ENCODE results near the gene PHGDH. TPM values are rescaled to one million over a fixed set of nuclear protein-coding genes. Genes with fewer than 3 reads are reported as not detected.

Gene PHGDH
- total RNA-seq, 4 donors from 2014 or later = 6.4 to 120 (median 34.6) TPM

DNA sequence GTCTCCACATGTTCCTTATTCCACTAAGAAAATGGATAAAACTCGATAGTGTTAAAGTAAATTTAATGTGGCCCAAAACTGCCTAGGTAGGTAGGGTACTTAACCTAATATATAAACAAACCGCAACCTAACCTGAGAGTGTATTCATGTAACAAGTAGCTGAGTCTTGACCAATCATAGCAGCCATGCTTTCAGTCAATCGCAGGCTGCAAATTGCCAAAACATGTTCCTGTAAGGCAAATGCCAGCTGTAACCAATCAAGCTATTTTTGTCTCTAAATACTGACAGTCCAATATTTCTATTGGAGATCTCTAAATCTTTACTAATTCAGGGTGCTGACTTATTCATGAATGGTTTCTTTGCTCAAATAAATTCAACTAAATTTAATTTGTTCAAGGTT is 60.0 kb downstream of the PHGDH start:
- DNase-seq = no peak
- intact Hi-C loops (cut with DNase I; ENCODE audit: low total_unique reads) = no loop called here
- Histone ChIP-seq H3K4me1 (no peaks in the 10 kb centered on the region), H3K4me3 (no peak overlapping the region), H3K27ac (no peak overlapping the region), H3K36me3 (no peaks in the 10 kb centered on the region), H3K27me3 (no peaks in the 10 kb centered on the region), H3K9me3 (no peaks in the 10 kb centered on the region)
- TF ChIP-seq POLR2A (IDR thresholded peaks at IDR 0.05) = no peak
- TF ChIP-seq CTCF (IDR thresholded peaks at IDR 0.05) = no peak

- TF ChIP-seq POLR2A (IDR thresholded peaks at IDR 0.05) = no peak
- H3K9me3 ChIP-seq = no peaks in the 10 kb centered on the region
- no peak overlapping the region for H3K27ac ChIP-seq
- no peaks in the 10 kb centered on the region for H3K4me1 ChIP-seq
- DNase-seq = no peak
- no peaks in the 10 kb centered on the region for H3K27me3 ChIP-seq
- H3K4me3 ChIP-seq = no peak overlapping the region
- no peaks in the 10 kb centered on the region for H3K36me3 ChIP-seq
- intact Hi-C loops (cut with DNase I; ENCODE audit: low total_unique reads) = no loop called here
Measured at GRCh38 chr1:119772298-119772697, 60.6 kb downstream of the PHGDH start.

GRCh38 chr1:119773711-119774241 is 62.0 kb downstream of the PHGDH start:
- no peaks in the 10 kb centered on the region for H3K9me3 ChIP-seq
- no peaks in the 10 kb centered on the region for H3K4me1 ChIP-seq
- no peak overlapping the region for H3K4me3 ChIP-seq
- H3K27ac ChIP-seq = no peak overlapping the region
- no peaks in the 10 kb centered on the region for H3K27me3 ChIP-seq
- no peaks in the 10 kb centered on the region for H3K36me3 ChIP-seq
- TF ChIP-seq CTCF (IDR thresholded peaks at IDR 0.05) = no peak
- no peak for TF ChIP-seq POLR2A (IDR thresholded peaks at IDR 0.05)
- intact Hi-C loops (cut with DNase I; ENCODE audit: low total_unique reads) = no loop called here
- no peak for DNase-seq

DNA sequence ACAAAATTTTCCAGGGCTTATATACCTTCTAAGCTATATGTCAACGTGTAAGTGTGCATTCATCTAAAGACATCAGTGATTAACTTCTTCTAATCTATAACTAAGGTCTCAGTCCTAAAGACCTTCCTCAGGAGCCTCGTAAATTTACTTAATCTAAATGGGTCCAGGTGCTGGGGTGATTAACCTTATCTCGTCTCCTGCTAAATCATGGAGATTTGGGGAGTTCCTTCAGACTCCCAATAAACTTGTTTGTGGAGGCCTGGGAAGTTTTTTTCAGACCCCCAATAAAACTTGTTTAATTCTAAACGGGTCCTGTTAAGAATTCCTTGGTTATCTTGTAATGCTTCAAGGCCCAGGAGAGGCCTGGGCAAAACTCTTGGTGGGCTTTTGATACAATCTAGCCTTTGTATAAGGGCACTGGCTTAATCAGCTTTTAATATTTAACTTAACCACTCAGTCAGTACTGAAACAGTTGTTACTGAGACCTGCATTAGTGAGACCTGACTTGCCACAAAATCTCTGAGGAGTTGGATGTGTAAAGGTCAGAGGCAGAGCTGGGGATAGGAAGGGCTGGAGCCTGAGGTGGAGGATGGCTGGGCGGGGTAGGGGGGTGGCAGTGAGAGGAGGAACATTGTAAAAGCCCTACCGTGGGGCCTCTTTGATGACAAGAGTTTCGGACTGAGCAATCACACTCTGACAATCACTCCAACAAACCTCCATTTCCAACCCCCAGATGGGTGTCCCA is 63.2 kb downstream of the PHGDH start:
- Histone ChIP-seq H3K27me3 (no peaks in the 10 kb centered on the region), H3K36me3 (no peaks in the 10 kb centered on the region), H3K9me3 (no peaks in the 10 kb centered on the region), H3K27ac (no peak overlapping the region), H3K4me3 (no peak overlapping the region), H3K4me1 (no peaks in the 10 kb centered on the region)
- DNase-seq = no peak
- TF ChIP-seq POLR2A (IDR thresholded peaks at IDR 0.05) = no peak
- no peak for TF ChIP-seq CTCF (IDR thresholded peaks at IDR 0.05)
- intact Hi-C loops (cut with DNase I; ENCODE audit: low total_unique reads) = no loop called here

DNA sequence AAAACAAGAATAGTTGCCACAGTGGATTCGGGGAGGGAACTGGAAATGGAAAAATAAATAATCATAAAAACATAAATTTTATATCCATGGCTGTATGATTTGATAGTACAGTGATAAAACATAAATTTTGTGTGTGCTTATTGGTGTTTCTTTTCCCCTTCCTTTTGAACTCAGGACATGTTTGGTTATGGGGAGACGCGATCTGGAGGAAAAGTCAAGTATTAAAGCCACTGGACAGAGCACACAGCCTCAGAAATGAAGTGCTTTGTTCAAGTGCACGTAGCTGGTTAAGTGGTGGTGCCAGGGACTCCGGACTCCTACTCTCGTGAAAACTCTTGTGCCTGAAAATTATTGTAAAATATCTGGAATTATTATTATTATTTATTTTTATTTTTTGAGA is 66.6 kb downstream of the PHGDH start:
- H3K4me3 ChIP-seq = no peak overlapping the region
- no peak for TF ChIP-seq POLR2A (IDR thresholded peaks at IDR 0.05)
- TF ChIP-seq CTCF (IDR thresholded peaks at IDR 0.05) = no peak
- H3K9me3 ChIP-seq = no peaks in the 10 kb centered on the region
- intact Hi-C loops (cut with DNase I; ENCODE audit: low total_unique reads) = no loop called here
- no peaks in the 10 kb centered on the region for H3K27me3 ChIP-seq
- no peaks in the 10 kb centered on the region for H3K4me1 ChIP-seq
- DNase-seq = no peak
- no peaks in the 10 kb centered on the region for H3K36me3 ChIP-seq
- H3K27ac ChIP-seq = no peak overlapping the region

Data from uterus (tissue), 4 donors.